GM10248 (cell line): Measurements from ENCODE around the gene TMED9.
A peak's percentile ranks its signal among the peaks of the same experiment; 100 is the strongest.

Experiments
- CTCF ChIA-PET: fragments of 300-600 bp; sonication (Branson Sonifier 250); formaldehyde crosslinking; extraction: SDS; loops from one replicate; lab custom pipeline; 2021; ENCODE audit warnings: antibody characterized with exemption; lab: Yijun Ruan, JAX
- POLR2A ChIA-PET: fragments of 350-650 bp; sonication (Branson Sonifier 250); formaldehyde crosslinking; extraction: SDS; loops from one replicate; lab custom pipeline; 2020; ENCODE audit warnings: antibody characterized with exemption; lab: Yijun Ruan, JAX
- DNase-seq: peaks from one replicate; pipeline ENCODE4 v3.0.0; 2012; ENCODE audit errors: extremely low spot score
- CTCF ChIP-seq: IDR thresholded peaks from 2 replicates; pipeline ENCODE4 v1.5.1; 2012; ENCODE audit warnings: mild to moderate bottlenecking, low read depth; ENCODE audit errors: extremely low read depth, missing control alignments, control extremely low read depth

The TMED9 gene

GRCh38 chr5:177599731-177600507, 7.9 kb downstream of the TMED9 start, which contains the start of gene B4GALT7:
B4GALT7 (plus strand) TSS chr5:177600132; CDS start chr5:177600211, 79 bp downstream.
- CTCF ChIA-PET, result interaction anchor here (1.0 to 3.8 kb wide), 4 partner anchors 8 to 91 kb away, joined by 3 to 13 read pairs (median 4); no protein-coding TSS in a partner anchor
- TF ChIP-seq CTCF, result no peak
- DNase-seq, result peak; percentile 93
- POLR2A ChIA-PET, result no interaction called here

- CTCF ChIA-PET, result interaction anchor here (0.9 to 3.8 kb wide), 3 partner anchors 7 to 85 kb away, joined by 3 to 13 read pairs (median 3); partner anchors contain the start of gene TMED9
Observed at GRCh38 chr5:177600508-177601018, 8.6 kb downstream of the TMED9 start.

GRCh38 chr5:177601126-177601525, 9.1 kb downstream of the TMED9 start:
- TF ChIP-seq CTCF, result no peak
- no peak for DNase-seq
- CTCF ChIA-PET, result interaction anchor here (0.9 kb wide), 1 partner anchor 9 kb away, joined by 3 read pairs; the partner anchor contains the start of gene TMED9
- POLR2A ChIA-PET, result interaction anchor here (0.8 kb wide), 1 partner anchor 129 kb away, joined by 3 read pairs; no protein-coding TSS in a partner anchor

More at GRCh38 chr5:177600508-177601018, 8.6 kb downstream of the TMED9 start:
- no peak for TF ChIP-seq CTCF
- no peak for DNase-seq
- POLR2A ChIA-PET, result interaction anchor here (0.8 kb wide), 1 partner anchor 128 kb away, joined by 3 read pairs; no protein-coding TSS in a partner anchor

- POLR2A ChIA-PET, result interaction anchor here (0.8 kb wide), 1 partner anchor 130 kb away, joined by 3 read pairs; no protein-coding TSS in a partner anchor
- CTCF ChIA-PET, result interaction anchor here (0.9 kb wide), 1 partner anchor 10 kb away, joined by 3 read pairs; the partner anchor contains the start of gene TMED9
- no peak for TF ChIP-seq CTCF
- DNase-seq, result no peak
Observed at GRCh38 chr5:177601577-177602457, 9.8 kb downstream of the TMED9 start.

GRCh38 chr5:177602458-177602830, 10.4 kb downstream of the TMED9 start:
- POLR2A ChIA-PET, result interaction anchor here (0.6 kb wide), 1 partner anchor 959 kb away, joined by 3 read pairs; no protein-coding TSS in a partner anchor
- CTCF ChIA-PET, result interaction anchor here (0.7 to 1.2 kb wide), 3 partner anchors 10 to 102 kb away, joined by 3 read pairs; partner anchors contain the start of gene TMED9
- DNase-seq, result no peak
- no peak for TF ChIP-seq CTCF

- DNase-seq, result no peak
- ChIA-PET POLR2A (no interaction called here), CTCF (interaction anchor here (1.2 kb wide), 1 partner anchor 18 kb away, joined by 3 read pairs; no protein-coding TSS in a partner anchor)
- no peak for TF ChIP-seq CTCF
Observed at GRCh38 chr5:177603631-177604030, 11.6 kb downstream of the TMED9 start.
